ENCODE results near the gene ZNF628.
"Not testable (repeated sequence)": the region's sequence is repeated elsewhere in the genome, so short reads cannot be mapped to it uniquely, and the experiment has no call there.

The ZNF628 gene

GRCh38 chr19:55484593-55485438 is 8.4 kb downstream of the ZNF628 start, which contains the start of gene NAT14:
NAT14 (plus strand) TSS chr19:55485188; CDS start chr19:55485709, 521 bp downstream.
- DNase-seq (ENCODE audit: low read depth in 2 of 2) = peak in 1 of 2 donors; percentile 34

GRCh38 chr19:55485439-55486011 is 9.1 kb downstream of the ZNF628 start:
- no peak for DNase-seq (ENCODE audit: low read depth in 2 of 2)

GRCh38 chr19:55486043-55486970 is 9.9 kb downstream of the ZNF628 start:
- DNase-seq (ENCODE audit: low read depth in 2 of 2) = no peak

DNA sequence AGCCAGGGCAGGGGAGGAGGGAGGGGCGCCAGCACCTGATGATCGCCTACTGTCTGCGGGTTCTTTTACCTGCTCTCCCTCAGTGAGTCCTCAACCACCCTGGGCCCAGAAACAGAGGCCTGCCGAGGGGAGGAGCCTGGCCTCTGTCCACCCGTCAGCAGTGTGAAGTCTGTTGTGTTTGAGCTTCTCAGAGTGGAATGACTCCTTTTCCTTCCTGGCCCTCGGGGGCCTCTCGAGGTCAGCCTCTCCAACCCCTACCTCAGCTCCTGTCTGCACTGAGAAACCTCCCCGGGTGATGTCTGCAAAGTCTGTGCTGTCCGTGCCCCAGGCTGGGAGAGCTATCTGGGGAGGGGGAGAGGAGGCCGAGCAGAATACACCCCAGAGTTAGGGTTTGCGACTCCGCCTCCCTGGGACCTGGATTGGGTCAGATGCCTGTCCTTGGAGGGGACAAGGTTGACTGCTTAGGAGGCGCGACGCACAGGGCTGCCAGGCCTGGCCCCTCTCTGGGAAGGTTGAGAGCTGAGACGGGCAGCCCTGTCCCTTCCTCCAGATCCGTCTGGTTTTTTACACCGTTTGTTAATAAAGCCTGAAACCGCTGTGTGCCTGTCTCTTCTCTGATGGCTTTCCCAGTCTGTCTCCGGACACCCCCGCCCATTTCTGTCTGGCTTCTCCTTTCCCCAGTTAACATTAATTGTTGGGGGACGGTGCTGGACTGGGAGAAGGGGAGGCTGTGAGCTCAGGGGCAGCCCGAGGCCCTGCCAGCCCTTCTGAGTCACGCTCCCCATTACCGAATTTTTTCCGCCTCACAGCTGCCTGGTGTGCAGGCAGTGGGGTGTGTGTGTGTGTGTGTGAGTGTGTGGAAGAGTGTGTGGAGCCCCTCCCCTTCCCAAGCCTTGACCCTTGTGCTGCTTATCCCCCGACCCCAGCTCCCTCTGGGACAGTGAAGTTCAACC is 10.8 kb downstream of the ZNF628 start:
- no peak for DNase-seq (ENCODE audit: low read depth in 2 of 2)

DNA sequence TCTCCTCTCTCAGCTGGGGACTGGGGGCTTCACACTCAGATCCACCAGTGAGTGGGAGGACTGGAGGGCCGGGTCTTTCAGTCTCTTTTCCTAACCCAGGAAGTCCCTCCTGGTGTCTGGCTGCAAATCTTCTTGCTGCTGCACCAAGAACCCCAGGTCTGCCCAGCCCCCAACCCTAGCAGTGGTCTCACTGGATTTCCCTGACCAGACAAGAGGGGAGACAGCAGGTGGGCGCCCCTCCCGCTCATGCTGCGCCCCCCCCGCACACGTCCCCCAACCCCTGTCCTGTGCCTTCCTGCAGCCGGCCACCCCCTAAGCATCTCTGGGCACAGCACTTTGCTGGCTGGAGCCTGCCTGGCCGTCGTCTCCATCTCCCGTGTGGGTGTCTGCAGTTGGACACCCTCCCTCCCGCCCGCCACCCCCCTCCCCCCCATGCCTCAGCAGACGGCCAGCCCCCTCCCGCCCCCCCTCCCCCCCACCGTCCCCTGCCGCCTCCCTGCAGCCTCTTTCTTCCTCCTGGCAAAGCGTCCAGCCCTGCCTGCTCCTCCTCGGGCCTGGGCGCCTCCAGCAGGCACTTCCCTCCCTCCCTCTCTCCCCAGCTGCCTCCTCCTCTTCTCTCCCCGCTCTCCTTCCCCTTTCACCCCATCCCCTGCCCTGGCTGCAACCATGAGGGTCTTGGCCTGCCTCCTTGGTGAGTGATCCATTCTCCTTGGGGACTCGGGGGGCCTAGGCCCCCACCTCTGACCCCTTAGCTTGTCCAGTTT is 11.7 kb downstream of the ZNF628 start, which contains the start of gene SSC5D:
SSC5D (plus strand) TSS at position 513 of the 764 bp plus-strand sequence; CDS start at position 667, 154 bp downstream.
- no peak for DNase-seq (ENCODE audit: low read depth in 2 of 2)

DNA sequence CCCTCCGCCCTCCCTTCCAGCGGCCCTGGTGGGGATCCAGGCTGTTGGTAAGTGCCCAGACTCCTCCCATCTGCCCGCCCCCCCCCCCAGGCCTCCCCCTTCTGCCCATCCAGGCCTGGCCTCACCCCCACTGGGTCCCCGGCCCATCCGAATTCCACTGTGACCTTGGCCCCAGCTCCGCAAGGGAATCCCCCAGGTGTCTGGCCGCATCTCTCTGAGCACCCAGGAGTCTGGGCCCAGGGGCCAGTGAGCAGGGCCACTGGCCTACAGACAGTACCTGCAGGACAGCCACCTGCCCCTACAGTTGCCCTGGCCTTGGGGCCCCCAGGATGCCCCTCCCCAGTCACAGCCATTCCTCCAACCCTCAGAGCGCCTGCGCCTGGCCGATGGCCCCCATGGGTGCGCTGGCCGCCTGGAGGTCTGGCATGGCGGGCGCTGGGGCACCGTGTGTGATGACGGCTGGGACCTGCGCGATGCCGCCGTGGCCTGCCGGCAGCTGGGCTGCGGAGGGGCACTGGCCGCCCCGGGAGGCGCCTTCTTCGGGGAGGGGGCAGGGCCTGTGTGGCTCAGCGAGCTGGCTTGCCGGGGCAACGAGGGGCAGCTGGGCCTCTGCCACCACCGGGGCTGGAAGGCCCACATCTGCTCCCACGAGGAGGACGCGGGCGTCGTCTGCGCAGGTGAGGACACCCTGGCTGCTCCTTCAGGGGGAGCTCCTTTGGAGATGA is 12.7 kb downstream of the ZNF628 start:
- DNase-seq (ENCODE audit: low read depth in 2 of 2) = no peak

DNA sequence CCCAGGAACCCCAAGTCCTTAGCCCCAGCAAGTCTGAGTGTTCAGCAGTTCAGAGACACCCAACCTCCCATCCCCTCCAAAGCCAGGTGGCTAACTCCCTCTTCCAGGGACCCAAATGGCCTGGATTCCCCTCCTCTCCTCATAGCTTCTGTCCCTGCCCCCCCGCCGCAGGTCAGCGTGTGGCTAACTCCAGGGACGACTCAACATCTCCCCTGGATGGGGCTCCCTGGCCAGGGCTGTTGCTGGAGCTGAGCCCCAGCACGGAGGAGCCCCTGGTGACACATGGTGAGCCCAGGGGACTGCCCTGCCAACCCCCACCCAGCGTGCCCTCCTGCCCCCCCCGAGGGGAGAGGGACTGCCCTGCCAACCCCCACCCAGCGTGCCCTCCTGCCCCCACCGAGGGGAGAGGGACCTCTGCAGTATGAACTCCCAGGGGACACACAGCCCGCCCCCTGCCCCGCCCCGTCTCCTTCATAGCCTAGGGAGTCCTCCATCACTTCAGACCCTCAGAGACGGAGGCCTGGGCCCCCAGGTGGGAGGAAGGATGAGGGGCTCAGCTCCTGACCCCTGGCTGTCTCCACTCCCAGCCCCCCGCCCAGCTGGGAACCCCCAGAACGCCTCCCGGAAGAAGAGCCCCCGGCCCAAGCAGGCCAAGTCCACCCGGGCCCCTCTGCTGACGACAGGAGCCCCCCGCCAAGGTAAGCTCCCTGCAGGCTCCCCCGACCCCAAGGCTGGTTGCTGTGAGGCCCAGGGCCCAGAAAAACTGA is 13.5 kb downstream of the ZNF628 start:
- no peak for DNase-seq (ENCODE audit: low read depth in 2 of 2)

GRCh38 chr19:55490478-55491432 is 14.3 kb downstream of the ZNF628 start:
- DNase-seq (ENCODE audit: low read depth in 2 of 2) = no peak

- DNase-seq (ENCODE audit: low read depth in 2 of 2) = no peak
Observed at GRCh38 chr19:55491546-55492360, 15.3 kb downstream of the ZNF628 start.

DNA sequence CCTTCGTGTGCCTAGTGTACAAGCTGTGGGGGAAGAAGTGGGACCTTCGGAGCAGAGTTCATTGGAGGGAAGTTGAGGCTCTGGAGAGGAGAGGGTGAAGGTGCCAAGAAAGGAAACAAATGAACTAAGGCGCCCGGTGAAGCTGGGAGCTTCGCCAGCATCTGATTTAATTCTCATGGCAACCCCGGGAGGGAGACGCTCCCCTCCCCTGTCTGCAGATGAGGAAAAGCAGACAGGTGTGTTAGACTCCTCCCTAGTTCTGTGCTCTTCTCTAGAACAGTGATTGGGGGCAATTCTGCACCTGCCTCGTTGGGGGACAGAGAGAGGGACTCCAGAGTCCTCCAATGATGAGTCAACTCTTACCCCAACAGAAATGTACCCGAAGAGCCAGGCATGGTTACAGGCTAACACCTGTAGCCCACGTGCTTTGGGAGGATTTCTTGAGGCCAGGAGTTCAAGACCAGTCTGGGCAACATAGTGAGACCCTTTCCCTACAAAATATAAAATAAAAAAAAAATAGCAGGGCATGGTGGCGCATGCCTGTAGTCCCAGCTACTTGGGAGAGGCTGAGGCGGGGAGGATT is 16.0 kb downstream of the ZNF628 start:
- DNase-seq (ENCODE audit: low read depth in 2 of 2) = no peak

- no peak for DNase-seq (ENCODE audit: low read depth in 2 of 2)
Observed at GRCh38 chr19:55493052-55493644, 16.7 kb downstream of the ZNF628 start.

DNA sequence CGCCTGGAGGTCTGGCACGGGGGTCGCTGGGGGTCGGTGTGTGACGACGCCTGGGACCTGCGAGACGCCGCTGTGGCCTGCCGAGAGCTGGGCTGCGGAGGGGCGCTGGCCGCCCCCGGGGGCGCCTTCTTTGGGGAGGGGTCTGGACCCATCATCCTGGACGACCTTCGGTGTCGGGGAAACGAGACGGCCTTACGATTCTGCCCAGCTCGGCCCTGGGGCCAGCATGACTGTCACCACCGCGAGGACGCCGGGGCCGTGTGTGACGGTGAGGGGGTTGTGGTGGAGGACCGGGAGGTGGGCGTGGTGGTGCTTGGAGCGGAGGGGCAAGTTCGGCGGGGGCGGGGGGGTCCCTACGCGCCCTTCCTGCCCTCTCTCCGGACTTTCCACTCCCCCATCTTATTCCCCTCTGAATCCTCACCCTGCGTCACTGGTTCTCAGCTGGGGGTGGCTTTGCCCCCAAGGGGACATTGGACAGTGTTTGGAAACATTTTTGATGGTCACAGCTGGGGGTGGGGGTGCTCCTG is 17.3 kb downstream of the ZNF628 start:
- no peak for DNase-seq (ENCODE audit: low read depth in 2 of 2)

GRCh38 chr19:55494172-55494761 is 17.9 kb downstream of the ZNF628 start:
- no peak for DNase-seq (ENCODE audit: low read depth in 2 of 2)

GRCh38 chr19:55495646-55496349 is 19.4 kb downstream of the ZNF628 start:
- DNase-seq (ENCODE audit: low read depth in 2 of 2) = no peak

- not testable (repeated sequence) for DNase-seq (ENCODE audit: low read depth in 2 of 2)
Observed at GRCh38 chr19:55496820-55497219, 20.4 kb downstream of the ZNF628 start.

Data from stimulated activated CD8-positive, alpha-beta memory T cell treated with anti-CD3 and anti-CD28 coated beads, Interleukin-2, amount 100 ng/mL, for 1 hour (primary cell).